Calu3 (cell line): ENCODE data around the gene MYO5A. TPM values are rescaled to one million over a fixed set of nuclear protein-coding genes. Genes with fewer than 3 reads are reported as not detected.
"Not testable (repeated sequence)": the region's sequence is repeated elsewhere in the genome, so short reads cannot be mapped to it uniquely, and the experiment has no call there.

Source experiments
- BruUV-seq: library from RNA; stranded (reverse); fragments of 400-500 nt; replicated peaks from 2 replicates; lab custom pipeline; 2021; lab: Mats Ljungman, UMichigan
- CTCF ChIA-PET: fragments of 300-600 bp; sonication (Branson Sonifier 250); formaldehyde crosslinking; loops from one replicate; lab custom pipeline; 2022; ENCODE audit warnings: antibody characterized with exemption; lab: Charles Lee
- DNase-seq: peaks from one replicate; pipeline ENCODE4 v3.0.0; 2022
- H3K27ac Mint-ChIP-seq: one replicate; pipeline ENCODE4 v1.8.0; 2022; ENCODE audit warnings: mixed read lengths; ENCODE audit not compliant: unreplicated experiment
- H3K27me3 Mint-ChIP-seq: one replicate; pipeline ENCODE4 v1.8.0; 2022; ENCODE audit warnings: mixed read lengths; ENCODE audit not compliant: unreplicated experiment
- H3K36me3 Mint-ChIP-seq: one replicate; pipeline ENCODE4 v1.8.0; 2022; ENCODE audit warnings: mild to moderate bottlenecking, moderate library complexity, mixed read lengths; ENCODE audit not compliant: insufficient read depth, unreplicated experiment
- H3K4me1 Mint-ChIP-seq: one replicate; pipeline ENCODE4 v1.8.0; 2022; ENCODE audit warnings: mild to moderate bottlenecking, low read depth, mixed read lengths; ENCODE audit not compliant: unreplicated experiment
- H3K4me3 Mint-ChIP-seq: one replicate; pipeline ENCODE4 v1.8.0; 2022; ENCODE audit warnings: mild to moderate bottlenecking, low read depth, moderate library complexity, mixed read lengths; ENCODE audit not compliant: unreplicated experiment
- H3K9me3 Mint-ChIP-seq: one replicate; pipeline ENCODE4 v1.8.0; 2022; ENCODE audit warnings: low read depth, mixed read lengths; ENCODE audit not compliant: unreplicated experiment
- CTCF ChIP-seq: fragments of 200-600 bp; IDR thresholded peaks from one replicate; pipeline ENCODE4 v1.8.0; 2022; ENCODE audit warnings: antibody characterized with exemption; ENCODE audit not compliant: unreplicated experiment
- intact Hi-C: fragments of 100-400 bp; cut with micrococcal nuclease; formaldehyde crosslinking; loops from one replicate; pipeline ENCODE4 v1.10.0; 2022; ENCODE audit not compliant: unreplicated experiment
- total RNA-seq: library from RNA; stranded (reverse); gene quantifications from 2 replicates; pipeline ENCODE4 v1.2.3, GENCODE V29; 2022

Gene MYO5A
- total RNA-seq, 1 experiment from 2014 or later: 6.1 TPM

DNA sequence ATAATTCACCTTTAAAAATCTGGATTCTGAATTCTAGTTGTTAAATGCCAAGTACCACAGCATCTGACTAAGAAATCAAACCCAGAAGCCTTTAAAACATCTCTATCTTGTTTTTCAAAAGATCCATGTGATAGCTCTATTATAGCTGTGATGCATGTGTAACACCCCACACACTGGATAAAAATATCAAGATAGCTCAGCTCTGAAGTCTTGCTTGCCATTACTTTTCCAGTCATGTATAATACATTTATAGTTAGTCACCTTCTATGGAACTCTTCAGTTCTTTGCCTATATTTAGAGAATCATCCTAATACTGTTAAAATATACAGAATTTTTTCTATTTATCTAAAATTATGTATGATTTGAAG lies 28.6 kb upstream of the MYO5A start:
- Mint-ChIP-seq H3K4me3 (no peak overlapping the region), H3K27me3 (no peaks in the 10 kb centered on the region), H3K27ac (no peak overlapping the region), H3K9me3 (no peaks in the 10 kb centered on the region), H3K4me1 (peaks cover 16% of the 10 kb centered on the region), H3K36me3 (peaks cover 12% of the 10 kb centered on the region)
- DNase-seq: no peak
- no peak for TF ChIP-seq CTCF
- intact Hi-C loops: no loop called here
- CTCF ChIA-PET: interaction anchor here (1.5 kb wide), 1 partner anchor 28 kb away, joined by 3 read pairs; no protein-coding TSS in a partner anchor
- BruUV-seq: no TSS peak

DNA sequence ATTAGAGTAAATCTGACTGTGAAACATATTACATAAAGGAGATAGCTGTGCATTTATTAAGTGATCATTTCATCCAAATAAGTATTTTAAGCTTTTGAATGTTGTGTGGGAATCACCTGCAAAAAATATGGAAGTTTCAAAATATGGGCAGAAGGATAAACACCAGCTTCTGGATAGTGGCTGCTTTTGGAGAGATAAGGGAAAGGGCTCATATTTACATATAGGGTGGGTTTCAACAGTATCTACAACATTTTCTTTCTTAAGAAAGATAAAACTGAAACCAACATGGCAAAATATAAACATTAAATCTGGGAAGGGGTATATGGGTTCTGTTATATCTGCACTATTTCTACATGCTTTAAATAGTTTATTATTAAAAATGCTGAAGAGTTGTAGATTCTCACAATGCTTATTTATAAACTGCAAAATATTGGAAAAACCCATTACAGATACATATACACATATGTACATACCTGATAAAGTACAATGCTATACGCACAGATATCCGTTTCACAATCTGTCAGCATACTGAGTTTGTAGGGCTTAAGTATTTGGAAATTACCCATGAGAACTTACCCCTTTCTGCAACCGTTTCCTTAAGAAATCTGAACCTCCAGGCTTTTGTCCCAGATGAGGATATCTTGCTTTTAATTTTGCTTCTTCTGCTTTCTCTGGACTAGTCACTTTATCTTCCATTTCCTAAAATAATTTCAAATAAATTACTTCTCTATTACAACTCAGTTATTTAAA lies 28.0 kb upstream of the MYO5A start:
- no TSS peak for BruUV-seq
- no peaks in the 10 kb centered on the region for H3K27me3 Mint-ChIP-seq
- H3K27ac Mint-ChIP-seq: peak overlapping the region; percentile 28
- peaks cover 12% of the 10 kb centered on the region for H3K36me3 Mint-ChIP-seq
- CTCF ChIA-PET: no interaction called here
- DNase-seq: no peak
- H3K4me3 Mint-ChIP-seq: no peak overlapping the region
- TF ChIP-seq CTCF: no peak
- H3K4me1 Mint-ChIP-seq: peaks cover 15% of the 10 kb centered on the region
- intact Hi-C loops: no loop called here
- no peaks in the 10 kb centered on the region for H3K9me3 Mint-ChIP-seq

DNA sequence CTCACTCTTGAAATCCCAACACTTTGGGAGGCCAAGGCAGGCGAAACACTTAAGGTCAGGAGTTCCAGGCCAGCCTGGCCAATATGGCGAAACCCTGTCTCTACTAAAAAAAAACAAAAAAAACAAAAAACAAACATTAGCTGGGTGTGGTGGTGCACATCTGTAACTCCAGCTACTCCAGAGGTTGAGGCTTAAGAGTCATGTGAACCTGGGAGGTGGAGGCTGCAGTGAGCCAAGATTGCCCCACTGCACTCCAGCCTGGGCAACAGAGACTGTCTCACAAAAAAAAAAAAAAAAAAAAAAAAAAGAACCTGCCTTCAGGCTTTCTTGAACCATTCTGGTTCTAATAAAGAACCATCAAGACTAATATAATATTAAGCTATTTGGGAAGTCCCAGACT lies 23.6 kb upstream of the MYO5A start:
- CTCF ChIA-PET: interaction anchor here (0.6 kb wide), 1 partner anchor 161 kb away, joined by 3 read pairs; no protein-coding TSS in a partner anchor
- H3K4me1 Mint-ChIP-seq: no peaks in the 10 kb centered on the region
- H3K36me3 Mint-ChIP-seq: peaks cover 11% of the 10 kb centered on the region
- intact Hi-C loops: no loop called here
- no peaks in the 10 kb centered on the region for H3K9me3 Mint-ChIP-seq
- H3K4me3 Mint-ChIP-seq: no peak overlapping the region
- BruUV-seq: no TSS peak
- no peak overlapping the region for H3K27ac Mint-ChIP-seq
- no peak for DNase-seq
- TF ChIP-seq CTCF: no peak
- no peaks in the 10 kb centered on the region for H3K27me3 Mint-ChIP-seq

DNA sequence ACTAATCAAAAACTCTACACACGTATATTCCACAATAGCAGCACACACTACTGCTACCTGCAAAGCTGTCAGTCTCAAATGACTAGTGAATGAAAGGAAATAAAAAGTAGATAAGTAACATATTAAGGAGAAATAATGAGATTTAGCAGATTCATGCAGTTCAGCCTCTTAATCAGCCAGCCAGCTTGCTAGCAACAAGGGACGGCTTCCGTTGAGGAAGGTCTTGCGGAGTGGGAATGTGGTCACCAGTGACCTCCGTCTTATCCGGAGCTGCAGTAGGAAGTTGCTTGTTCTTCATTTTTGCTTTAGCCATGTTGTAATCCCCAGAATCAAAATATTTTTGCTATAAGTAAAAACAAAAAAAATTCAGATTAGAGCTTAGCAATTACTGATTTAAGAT lies 23.1 kb upstream of the MYO5A start:
- Mint-ChIP-seq H3K4me1 (no peaks in the 10 kb centered on the region), H3K4me3 (no peak overlapping the region), H3K9me3 (no peaks in the 10 kb centered on the region), H3K36me3 (peaks cover 13% of the 10 kb centered on the region), H3K27ac (no peak overlapping the region), H3K27me3 (no peaks in the 10 kb centered on the region)
- CTCF ChIA-PET: no interaction called here
- intact Hi-C loops: no loop called here
- BruUV-seq: no TSS peak
- DNase-seq: no peak
- no peak for TF ChIP-seq CTCF

- intact Hi-C loops, H3K4me3 Mint-ChIP-seq, H3K27me3 Mint-ChIP-seq, H3K27ac Mint-ChIP-seq, H3K9me3 Mint-ChIP-seq, H3K4me1 Mint-ChIP-seq, BruUV-seq, DNase-seq, CTCF ChIA-PET: not testable (repeated sequence)
- H3K36me3 Mint-ChIP-seq: peaks cover 13% of the 10 kb centered on the region
Observed at GRCh38 chr15:52551186-52551585, 22.5 kb upstream of the MYO5A start.
